Hippocampal formation (tissue), 2 donors: Measurements from ENCODE around the gene CPED1.

Source experiments
- DNase-seq, 2 donors: peaks; one replicate each; lab custom pipeline; 2025; lab: John Stamatoyannopoulos, UW

Gene CPED1

DNA sequence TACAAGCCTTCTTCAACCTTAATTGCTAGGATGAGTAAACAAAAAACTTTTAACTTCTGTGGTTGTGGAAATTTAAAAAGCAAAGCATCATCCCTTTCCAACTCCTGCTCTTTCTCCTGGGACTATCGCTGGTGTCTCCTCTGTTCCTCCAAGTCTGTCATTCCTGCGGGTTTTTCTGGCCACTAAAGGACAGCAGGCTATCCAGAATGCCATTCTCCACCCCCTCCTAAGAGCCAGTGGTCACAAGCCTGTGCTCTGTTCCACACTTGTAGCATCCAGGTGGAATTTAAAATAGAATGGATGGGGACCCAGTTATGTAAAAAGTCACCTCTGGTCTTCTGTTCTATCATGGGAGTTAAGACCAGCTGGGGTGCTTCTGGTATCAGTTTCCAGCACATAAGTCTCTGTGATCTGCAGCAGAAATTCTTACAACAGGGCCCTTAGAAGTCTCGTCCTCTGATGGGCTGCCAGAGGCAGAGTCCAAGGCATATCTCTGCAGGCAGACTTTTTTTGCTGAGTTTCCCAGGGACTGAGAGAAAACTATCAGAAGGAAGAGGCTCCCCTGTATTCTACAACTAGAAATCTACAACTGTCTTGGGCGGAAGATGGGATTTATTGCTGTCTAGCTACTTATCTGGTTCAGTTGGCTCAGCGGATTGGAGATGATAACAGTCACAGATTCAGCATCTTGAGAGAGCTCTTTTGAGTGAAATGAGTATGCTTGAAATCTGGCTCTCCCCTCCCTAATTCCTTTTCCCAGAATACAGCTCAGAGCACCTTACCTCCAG lies 335.2 kb downstream of the CPED1 start:
- DNase-seq: no peak

GRCh38 chr7:121327671-121328070 lies 339.2 kb downstream of the CPED1 start:
- DNase-seq: no peak

GRCh38 chr7:121328508-121329190 lies 340.1 kb downstream of the CPED1 start, which contains the start of gene WNT16:
Gene WNT16 (plus strand): TSS chr7:121329000. CDS start chr7:121329293, 293 bp downstream.
- DNase-seq: no peak

DNA sequence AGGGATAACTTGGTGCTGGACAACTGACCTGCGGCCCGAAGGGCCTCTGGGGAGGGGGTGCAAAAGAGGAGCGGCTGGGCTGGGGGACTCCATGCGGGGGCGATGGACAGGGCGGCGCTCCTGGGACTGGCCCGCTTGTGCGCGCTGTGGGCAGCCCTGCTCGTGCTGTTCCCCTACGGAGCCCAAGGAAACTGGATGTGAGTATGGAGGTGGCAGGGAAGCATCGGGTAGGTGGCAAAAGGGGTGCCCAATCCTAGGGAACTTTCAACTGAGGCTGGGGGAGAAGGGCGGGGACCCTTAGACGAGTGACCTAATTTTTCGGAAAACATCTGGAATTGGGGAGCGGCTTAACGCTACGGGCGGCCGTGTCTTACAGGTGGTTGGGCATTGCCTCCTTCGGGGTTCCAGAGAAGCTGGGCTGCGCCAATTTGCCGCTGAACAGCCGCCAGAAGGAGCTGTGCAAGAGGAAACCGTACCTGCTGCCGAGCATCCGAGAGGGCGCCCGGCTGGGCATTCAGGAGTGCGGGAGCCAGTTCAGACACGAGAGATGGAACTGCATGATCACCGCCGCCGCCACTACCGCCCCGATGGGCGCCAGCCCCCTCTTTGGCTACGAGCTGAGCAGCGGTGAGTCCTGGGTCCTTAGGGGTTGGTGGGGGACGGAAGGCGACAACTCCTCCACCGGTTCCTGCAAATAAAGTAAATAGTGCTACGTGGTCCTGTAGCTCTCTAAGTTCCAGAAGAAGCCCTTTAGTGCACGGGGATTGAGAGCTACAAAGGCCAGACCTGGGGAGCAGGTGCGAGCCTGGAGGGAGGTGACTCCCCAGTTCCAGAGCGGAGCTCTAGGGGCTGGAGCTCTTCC lies 340.9 kb downstream of the CPED1 start:
- DNase-seq: no peak

DNA sequence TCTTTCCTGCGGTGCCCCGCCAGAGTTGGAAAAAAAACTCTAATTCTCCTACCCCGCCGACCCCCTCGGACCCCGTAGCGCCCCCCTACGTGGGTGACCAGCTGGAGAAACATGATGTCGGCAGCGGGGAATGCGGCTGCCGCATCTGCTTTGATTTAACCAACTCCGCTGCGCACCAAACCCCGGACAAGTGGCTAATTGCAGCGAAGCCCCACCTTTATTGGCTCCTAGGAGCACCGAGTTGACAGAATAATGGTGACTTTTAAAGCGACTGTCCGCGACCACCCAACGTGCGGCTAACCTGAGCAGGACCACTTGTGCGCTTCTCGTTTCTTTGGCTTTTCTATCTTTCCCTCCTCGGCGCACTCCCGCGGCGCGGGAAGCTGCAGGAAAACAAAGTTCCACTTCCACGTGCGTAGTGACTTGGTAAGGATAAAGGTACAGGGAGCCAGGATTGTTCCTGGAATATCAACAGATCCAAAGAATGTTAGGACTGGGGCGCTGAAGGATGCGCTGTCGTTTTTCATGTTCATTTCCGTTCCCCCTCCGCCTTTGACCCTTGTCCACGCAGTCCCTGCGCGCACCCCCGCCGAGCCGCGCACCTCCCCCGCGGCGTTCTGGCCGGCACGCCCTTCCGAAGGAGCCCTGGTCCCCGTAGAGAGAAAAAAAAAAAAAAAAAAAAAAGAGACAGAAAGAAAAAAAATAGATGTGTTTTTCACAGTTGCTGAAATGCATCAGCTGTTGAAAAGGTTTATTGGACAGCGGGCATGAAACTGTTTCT lies 341.7 kb downstream of the CPED1 start:
- DNase-seq: no peak

DNA sequence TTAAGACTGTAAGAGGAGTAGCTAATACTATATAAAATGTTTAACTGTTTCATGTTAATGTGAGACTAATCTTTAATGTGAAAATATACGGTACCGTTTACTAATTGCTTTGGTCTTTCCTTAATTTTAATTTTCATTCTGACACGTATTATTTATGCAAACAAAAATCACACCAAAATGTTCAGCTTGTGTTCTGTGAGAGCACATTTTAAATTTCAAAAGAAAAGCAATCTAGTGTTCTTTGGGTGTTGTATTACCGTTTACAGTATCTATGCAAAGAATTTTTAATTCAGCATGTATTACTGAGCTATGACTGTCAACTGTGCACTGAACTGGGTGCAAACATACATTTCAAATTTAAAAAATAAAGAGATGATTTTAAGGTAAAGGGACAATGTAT lies 342.5 kb downstream of the CPED1 start:
- DNase-seq: no peak

DNA sequence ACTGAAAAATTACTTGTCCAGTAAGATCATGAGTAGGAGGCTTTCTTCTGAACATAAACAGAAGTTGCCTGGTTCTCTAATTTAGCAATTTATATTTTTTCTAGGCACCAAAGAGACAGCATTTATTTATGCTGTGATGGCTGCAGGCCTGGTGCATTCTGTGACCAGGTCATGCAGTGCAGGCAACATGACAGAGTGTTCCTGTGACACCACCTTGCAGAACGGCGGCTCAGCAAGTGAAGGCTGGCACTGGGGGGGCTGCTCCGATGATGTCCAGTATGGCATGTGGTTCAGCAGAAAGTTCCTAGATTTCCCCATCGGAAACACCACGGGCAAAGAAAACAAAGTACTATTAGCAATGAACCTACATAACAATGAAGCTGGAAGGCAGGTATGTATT lies 343.1 kb downstream of the CPED1 start:
- DNase-seq: no peak

GRCh38 chr7:121334376-121334775 lies 345.9 kb downstream of the CPED1 start:
- no peak for DNase-seq

DNA sequence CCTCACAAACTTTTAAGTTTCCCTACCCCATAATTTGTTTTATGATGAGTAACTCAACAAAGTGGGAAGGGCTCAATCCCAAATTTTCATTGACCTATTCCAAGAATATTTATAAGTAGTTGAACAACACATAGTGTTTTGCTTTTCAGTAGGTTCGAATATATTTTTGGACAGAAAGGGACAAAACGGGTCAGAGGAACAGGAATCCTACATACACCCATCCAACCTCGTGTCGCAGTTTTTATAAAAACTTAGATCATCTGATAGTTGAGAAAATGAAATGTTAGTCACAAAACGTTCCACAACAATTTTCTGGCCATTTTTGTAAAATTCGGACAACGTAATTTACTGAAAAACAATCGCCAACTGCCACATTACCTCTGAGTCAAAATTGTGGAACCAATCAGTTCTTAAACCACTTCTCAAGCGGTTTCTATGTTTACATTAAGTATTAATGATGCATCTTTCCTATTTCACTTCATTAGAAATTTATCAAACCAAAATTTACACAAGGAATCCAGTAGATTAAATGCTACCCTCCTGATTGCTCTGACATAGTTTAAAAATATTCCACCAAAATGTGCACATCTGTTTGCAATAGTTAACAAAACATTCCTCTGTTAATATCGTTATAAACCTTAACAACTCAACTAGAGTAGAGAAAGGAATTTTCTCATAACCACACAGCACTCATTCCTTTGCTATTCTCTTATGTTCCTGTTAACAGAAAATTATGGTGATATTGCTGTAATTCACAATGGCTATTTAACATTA lies 346.6 kb downstream of the CPED1 start:
- DNase-seq: no peak

GRCh38 chr7:121336579-121336978 lies 348.1 kb downstream of the CPED1 start:
- DNase-seq: no peak

GRCh38 chr7:121337398-121337797 lies 348.9 kb downstream of the CPED1 start:
- DNase-seq: no peak

DNA sequence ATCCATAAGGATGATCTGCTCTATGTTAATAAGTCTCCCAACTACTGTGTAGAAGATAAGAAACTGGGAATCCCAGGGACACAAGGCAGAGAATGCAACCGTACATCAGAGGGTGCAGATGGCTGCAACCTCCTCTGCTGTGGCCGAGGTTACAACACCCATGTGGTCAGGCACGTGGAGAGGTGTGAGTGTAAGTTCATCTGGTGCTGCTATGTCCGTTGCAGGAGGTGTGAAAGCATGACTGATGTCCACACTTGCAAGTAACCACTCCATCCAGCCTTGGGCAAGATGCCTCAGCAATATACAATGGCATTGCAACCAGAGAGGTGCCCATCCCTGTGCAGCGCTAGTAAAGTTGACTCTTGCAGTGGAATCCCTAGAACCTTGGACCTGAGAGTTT lies 350.6 kb downstream of the CPED1 start:
- no peak for DNase-seq

DNA sequence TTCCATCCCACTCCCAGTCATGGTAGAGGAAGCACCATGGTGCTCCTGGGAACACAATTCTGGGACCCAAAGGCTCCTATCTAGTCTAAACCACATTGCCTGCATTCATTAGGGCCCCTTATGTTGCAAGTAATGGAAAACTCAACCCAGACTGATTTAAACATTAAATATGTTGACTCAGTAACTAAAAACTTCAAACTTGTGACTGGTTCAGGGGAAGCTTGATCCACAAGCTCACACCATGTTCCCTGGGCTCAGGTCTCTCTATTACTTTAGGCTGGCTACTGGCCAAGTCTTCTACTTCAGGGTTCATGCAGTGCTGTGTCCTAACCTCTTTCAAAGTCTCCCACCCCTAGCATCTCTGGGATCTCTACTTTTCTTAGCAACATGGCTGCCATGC lies 353.4 kb downstream of the CPED1 start:
- no peak for DNase-seq

DNA sequence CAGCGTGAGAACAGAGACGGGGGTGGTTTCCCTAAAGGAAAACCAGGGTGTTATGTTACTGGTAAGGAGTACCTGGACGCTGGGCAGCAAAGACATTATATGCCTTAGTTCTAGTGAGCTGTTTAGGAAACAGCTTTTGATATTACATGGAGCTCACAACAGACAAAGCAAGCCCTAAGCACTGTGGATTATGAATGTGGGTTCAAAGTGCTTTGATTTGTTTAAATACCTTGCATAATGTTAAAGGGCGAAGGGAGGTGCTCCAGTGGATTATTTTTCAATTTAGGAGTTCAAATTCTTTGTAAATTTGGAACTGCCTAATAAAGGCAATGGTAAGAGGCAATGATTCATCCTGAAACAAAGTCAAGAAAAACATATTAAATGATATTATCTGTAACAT lies 354.1 kb downstream of the CPED1 start:
- DNase-seq: no peak

GRCh38 chr7:121343302-121343701 lies 354.8 kb downstream of the CPED1 start:
- DNase-seq: no peak

DNA sequence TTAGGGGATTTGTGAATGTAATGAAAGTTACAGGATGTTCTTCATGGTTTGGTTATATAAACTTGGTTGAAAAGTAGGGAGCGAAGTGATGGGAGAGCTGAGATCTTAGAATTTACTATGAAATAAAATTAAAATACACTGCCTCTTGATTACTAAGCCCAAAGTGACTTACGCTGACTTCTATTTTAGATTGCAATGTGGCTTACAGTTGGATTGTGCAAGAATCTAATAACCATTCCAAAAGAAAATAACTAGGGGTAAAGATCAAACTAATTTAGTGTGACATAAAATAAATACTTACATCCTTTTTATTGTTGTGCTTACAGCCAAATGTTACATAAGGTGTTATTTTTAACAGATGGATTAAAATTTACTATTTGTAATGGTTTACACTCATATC lies 355.6 kb downstream of the CPED1 start:
- no peak for DNase-seq

DNA sequence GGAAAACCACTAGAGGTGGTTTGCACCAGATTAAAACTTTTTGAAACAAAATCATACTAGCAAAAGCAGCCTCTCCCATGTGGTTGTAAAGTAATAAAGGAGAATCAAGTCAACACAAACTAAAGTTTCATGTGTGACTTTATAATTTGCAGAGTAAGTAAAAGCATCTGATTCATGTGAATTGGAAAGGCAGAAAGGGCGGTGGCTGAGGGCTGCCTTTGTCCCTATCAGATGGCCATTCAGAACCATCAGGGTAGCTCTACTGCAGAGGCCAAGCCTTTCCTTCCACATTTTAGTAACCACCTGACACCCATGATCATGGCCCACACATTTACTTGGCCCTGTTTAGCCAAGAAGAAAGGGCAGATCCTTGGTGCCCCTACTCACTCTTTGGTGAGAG lies 356.0 kb downstream of the CPED1 start:
- DNase-seq: no peak
